Mesendoderm (in vitro differentiated cells): Measurements from ENCODE around the gene FLCN.

ENCODE experiments used
- DNase-seq: peaks from one replicate; pipeline ENCODE4 v3.0.0; 2013
- H2AK5ac ChIP-seq: 2 replicates; pipeline ENCODE4 v1.6.1; 2013; ENCODE audit warnings: low read length, inconsistent platforms
- H2BK120ac ChIP-seq: 2 replicates; pipeline ENCODE4 v1.6.1; 2013; ENCODE audit warnings: low read depth, mild to moderate bottlenecking, low read length, moderate library complexity, mixed read lengths
- H2BK15ac ChIP-seq: replicated peaks from 2 replicates; pipeline ENCODE4 v1.6.1; 2013; ENCODE audit warnings: low read depth, mild to moderate bottlenecking, moderate library complexity
- H2BK5ac ChIP-seq: 2 replicates; pipeline ENCODE4 v1.6.1; 2013; ENCODE audit warnings: low read length, inconsistent platforms
- H3K18ac ChIP-seq: 2 replicates; pipeline ENCODE4 v1.6.1; 2013; ENCODE audit warnings: mild to moderate bottlenecking, low read length, mixed read lengths
- H3K23ac ChIP-seq: one replicate; pipeline ENCODE4 v1.6.1; 2013; ENCODE audit warnings: low read length
- H3K27ac ChIP-seq: 2 replicates; pipeline ENCODE4 v1.5.1; 2013; ENCODE audit warnings: low read depth, mild to moderate bottlenecking, inconsistent platforms, low read length, moderate library complexity
- H3K27me3 ChIP-seq: 2 replicates; pipeline ENCODE4 v1.6.1; 2013; ENCODE audit warnings: low read length, control low read depth, mild to moderate bottlenecking, inconsistent platforms; ENCODE audit not compliant: insufficient read depth, poor library complexity
- H3K36me3 ChIP-seq: 2 replicates; pipeline ENCODE4 v1.6.1; 2013; ENCODE audit warnings: low read length, inconsistent platforms; ENCODE audit not compliant: control insufficient read depth, insufficient read depth
- H3K4ac ChIP-seq: one replicate; pipeline ENCODE4 v1.6.1; 2013; ENCODE audit warnings: low read depth, mild to moderate bottlenecking, low read length, moderate library complexity
- H3K4me1 ChIP-seq: 2 replicates; pipeline ENCODE4 v1.6.1; 2013; ENCODE audit warnings: low read depth, low read length, inconsistent platforms; ENCODE audit not compliant: control insufficient read depth
- H3K4me2 ChIP-seq: 2 replicates; pipeline ENCODE4 v1.6.1; 2013; ENCODE audit warnings: low read length
- H3K4me3 ChIP-seq: 2 replicates; pipeline ENCODE4 v1.5.1; 2013; ENCODE audit warnings: mild to moderate bottlenecking, low read length
- H3K56ac ChIP-seq: one replicate; pipeline ENCODE4 v1.6.1; 2013; ENCODE audit warnings: low read length
- H3K79me1 ChIP-seq: 2 replicates; pipeline ENCODE4 v1.6.1; 2013; ENCODE audit warnings: low read length, inconsistent platforms
- H3K79me2 ChIP-seq: 2 replicates; pipeline ENCODE4 v1.6.1; 2013; ENCODE audit warnings: mild to moderate bottlenecking, low read length; ENCODE audit not compliant: control insufficient read depth, insufficient read depth
- H3K9ac ChIP-seq: 2 replicates; pipeline ENCODE4 v1.6.1; 2013; ENCODE audit warnings: low read length, inconsistent platforms
- H4K5ac ChIP-seq: one replicate; pipeline ENCODE4 v1.6.1; 2013; ENCODE audit warnings: low read length
- H4K8ac ChIP-seq: one replicate; pipeline ENCODE4 v1.6.1; 2013; ENCODE audit warnings: low read depth, mild to moderate bottlenecking, control low read depth, low read length, moderate library complexity
- WGBS: extraction: QIAGEN DNeasy Blood & Tissue Kit; methylation state at CpG from one replicate; pipeline ENCODE4 v1.1.7; 2013; ENCODE audit warnings: low lambda C conversion rate, missing lambda C conversion rate; ENCODE audit not compliant: insufficient coverage; ENCODE audit errors: extremely low coverage; 5-methylcytosine and 5-hydroxymethylcytosine counted together

The FLCN gene

DNA sequence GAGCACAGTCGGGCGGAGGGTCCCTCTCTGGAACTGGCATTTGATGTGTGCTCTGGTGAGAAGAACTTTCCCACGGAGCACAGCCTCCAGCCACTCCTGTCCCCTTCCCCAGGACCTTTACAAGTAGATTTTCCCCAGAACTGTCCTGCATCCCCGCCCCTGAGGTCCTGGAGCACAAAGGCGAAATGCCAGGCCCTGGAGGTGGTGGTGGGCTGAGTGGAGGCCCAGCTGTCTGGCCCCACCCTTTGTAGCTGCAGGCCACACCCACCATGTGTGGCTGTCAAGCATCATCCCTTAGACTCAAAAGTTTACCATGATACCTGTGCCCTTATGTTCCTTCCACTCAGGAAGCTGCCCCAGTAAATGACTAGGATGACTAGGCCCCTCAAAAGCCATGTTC is 68.6 kb downstream of the FLCN start:
- Histone ChIP-seq H2AK5ac (no peak overlapping the region), H3K23ac (no peak overlapping the region), H3K18ac (no peak overlapping the region), H2BK5ac (no peak overlapping the region), H4K5ac (no peak overlapping the region), H3K79me2 (no peaks in the 10 kb centered on the region), H3K4ac (no peak overlapping the region), H3K4me1 (no peaks in the 10 kb centered on the region), H2BK120ac (no peak overlapping the region), H3K56ac (no peak overlapping the region), H2BK15ac (no peak overlapping the region), H3K27me3 (no peaks in the 10 kb centered on the region), H3K27ac (no peak overlapping the region), H3K79me1 (no peaks in the 10 kb centered on the region), H4K8ac (no peak overlapping the region), H3K4me2 (no peak overlapping the region), H3K36me3 (peaks cover 3% of the 10 kb centered on the region), H3K9ac (no peak overlapping the region), H3K4me3 (no peak overlapping the region)
- no peak for DNase-seq
- WGBS = no CpG with 5 or more reads among the region's 5 CpGs

DNA sequence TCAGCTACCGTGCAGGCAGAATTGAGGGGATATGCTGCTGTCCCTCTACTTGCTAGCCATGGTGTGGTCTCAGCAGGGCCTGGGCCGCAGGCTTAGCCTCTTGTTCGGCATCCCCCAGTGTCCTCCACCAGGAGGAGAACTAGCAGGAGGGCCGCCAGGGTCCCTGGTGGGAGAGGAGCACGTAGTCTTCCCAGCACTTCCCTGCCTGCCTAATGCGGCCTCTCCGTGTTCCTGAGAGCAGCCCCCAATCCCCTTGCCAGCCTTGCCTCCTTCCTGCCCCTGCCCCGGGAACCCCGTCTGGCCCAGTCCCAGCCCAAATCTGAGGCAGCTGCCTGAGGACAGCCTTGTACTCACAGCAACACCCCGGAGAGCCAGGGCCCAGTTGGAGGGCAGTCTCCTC is 69.0 kb downstream of the FLCN start:
- Histone ChIP-seq H3K79me2 (no peaks in the 10 kb centered on the region), H3K18ac (no peak overlapping the region), H3K36me3 (peaks cover 1% of the 10 kb centered on the region), H2BK120ac (no peak overlapping the region), H3K9ac (no peak overlapping the region), H3K4me3 (no peak overlapping the region), H3K79me1 (no peaks in the 10 kb centered on the region), H3K56ac (no peak overlapping the region), H2BK5ac (no peak overlapping the region), H3K4me2 (no peak overlapping the region), H4K8ac (no peak overlapping the region), H3K23ac (no peak overlapping the region), H3K27me3 (no peaks in the 10 kb centered on the region), H3K4ac (no peak overlapping the region), H4K5ac (no peak overlapping the region), H3K4me1 (no peaks in the 10 kb centered on the region), H2AK5ac (no peak overlapping the region), H3K27ac (no peak overlapping the region), H2BK15ac (no peak overlapping the region)
- no peak for DNase-seq
- WGBS = no CpG with 5 or more reads among the region's 10 CpGs

- Histone ChIP-seq H3K4me3 (no peak overlapping the region), H3K4me2 (no peak overlapping the region), H2BK120ac (no peak overlapping the region), H3K9ac (no peak overlapping the region), H2BK15ac (no peak overlapping the region), H3K4ac (no peak overlapping the region), H2BK5ac (no peak overlapping the region), H3K79me1 (no peaks in the 10 kb centered on the region), H3K18ac (no peak overlapping the region), H3K4me1 (no peaks in the 10 kb centered on the region), H3K27me3 (no peaks in the 10 kb centered on the region), H4K8ac (no peak overlapping the region), H3K27ac (no peak overlapping the region), H3K36me3 (peaks cover 1% of the 10 kb centered on the region), H2AK5ac (no peak overlapping the region), H3K56ac (no peak overlapping the region), H3K79me2 (no peaks in the 10 kb centered on the region), H4K5ac (no peak overlapping the region), H3K23ac (no peak overlapping the region)
- no peak for DNase-seq
- WGBS = no CpG with 5 or more reads among the region's 10 CpGs
Measured at GRCh38 chr17:17167356-17167755, 69.6 kb downstream of the FLCN start.

- Histone ChIP-seq H3K79me1 (no peaks in the 10 kb centered on the region), H2AK5ac (no peak overlapping the region), H4K8ac (no peak overlapping the region), H3K4me2 (no peak overlapping the region), H3K36me3 (no peaks in the 10 kb centered on the region), H2BK5ac (no peak overlapping the region), H2BK15ac (no peak overlapping the region), H3K27ac (no peak overlapping the region), H3K4me1 (no peaks in the 10 kb centered on the region), H4K5ac (no peak overlapping the region), H3K23ac (no peak overlapping the region), H3K4me3 (no peak overlapping the region), H3K4ac (no peak overlapping the region), H3K18ac (no peak overlapping the region), H3K9ac (no peak overlapping the region), H2BK120ac (no peak overlapping the region), H3K79me2 (no peaks in the 10 kb centered on the region), H3K56ac (no peak overlapping the region), H3K27me3 (no peaks in the 10 kb centered on the region)
- WGBS = no CpG with 5 or more reads among the region's 8 CpGs
- no peak for DNase-seq
Measured at GRCh38 chr17:17166446-17166845, 70.5 kb downstream of the FLCN start.

DNA sequence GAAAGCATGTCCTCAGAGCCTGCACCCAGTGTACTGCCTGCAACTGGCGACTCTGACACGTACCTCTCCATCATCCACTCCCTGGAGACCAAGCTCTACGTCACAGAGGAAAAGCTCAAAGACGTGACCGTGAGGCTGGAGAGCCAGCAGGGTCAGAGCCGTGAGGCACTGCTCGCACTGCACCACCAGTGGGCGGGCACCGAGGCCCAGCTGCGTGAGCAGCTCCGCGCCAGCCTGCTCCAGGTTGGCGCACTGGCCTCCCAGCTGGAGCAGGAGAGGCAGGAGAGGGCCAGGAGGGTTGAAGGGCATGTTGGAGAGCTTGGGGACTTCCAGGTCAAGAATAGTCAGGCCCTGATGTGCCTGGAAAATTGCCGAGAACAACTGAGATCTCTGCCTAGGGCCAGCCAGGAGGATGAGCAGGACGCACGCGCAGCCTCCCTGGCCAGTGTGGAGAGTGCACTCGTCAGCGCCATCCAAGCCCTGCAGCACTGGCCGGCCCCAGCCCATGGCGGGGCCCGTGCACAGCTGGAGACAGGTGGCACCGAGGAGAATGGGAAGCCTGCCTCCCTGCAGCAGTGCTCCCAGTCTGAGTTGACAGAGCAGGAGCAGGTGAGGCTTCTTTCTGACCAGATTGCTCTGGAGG is 71.2 kb downstream of the FLCN start:
- no peaks in the 10 kb centered on the region for H3K79me1 ChIP-seq
- H4K8ac ChIP-seq = no peak overlapping the region
- H3K23ac ChIP-seq = no peak overlapping the region
- H3K4me2 ChIP-seq = no peak overlapping the region
- no peak overlapping the region for H2BK5ac ChIP-seq
- no peak overlapping the region for H3K4ac ChIP-seq
- no peak overlapping the region for H4K5ac ChIP-seq
- no peak overlapping the region for H3K27ac ChIP-seq
- H2BK15ac ChIP-seq = no peak overlapping the region
- H2BK120ac ChIP-seq = no peak overlapping the region
- H3K36me3 ChIP-seq = no peaks in the 10 kb centered on the region
- no peak overlapping the region for H3K9ac ChIP-seq
- H3K56ac ChIP-seq = no peak overlapping the region
- DNase-seq = no peak
- no peaks in the 10 kb centered on the region for H3K27me3 ChIP-seq
- no peaks in the 10 kb centered on the region for H3K4me1 ChIP-seq
- no peak overlapping the region for H2AK5ac ChIP-seq
- H3K4me3 ChIP-seq = no peak overlapping the region
- H3K79me2 ChIP-seq = no peaks in the 10 kb centered on the region
- no peak overlapping the region for H3K18ac ChIP-seq
- no CpG with 5 or more reads among the region's 23 CpGs for WGBS

DNA sequence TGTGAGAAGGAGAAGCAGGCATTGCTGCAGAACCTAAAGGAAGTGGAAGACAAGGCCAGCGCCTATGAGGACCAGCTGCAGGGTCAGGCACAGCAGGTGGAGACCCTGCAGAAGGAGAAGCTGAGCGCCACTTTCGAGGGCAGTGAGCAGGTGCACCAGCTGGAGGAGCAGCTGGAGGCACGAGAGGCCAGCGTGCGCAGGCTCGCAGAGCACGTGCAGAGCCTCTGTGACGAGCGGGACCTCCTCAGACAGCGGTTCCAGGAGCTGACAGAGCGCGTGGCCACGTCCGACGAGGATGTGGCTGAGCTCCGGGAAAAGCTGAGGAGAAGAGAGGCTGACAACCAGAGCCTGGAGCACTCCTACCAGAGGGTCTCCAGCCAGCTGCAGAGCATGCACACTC is 72.3 kb downstream of the FLCN start:
- H3K4me3 ChIP-seq = no peak overlapping the region
- no peak overlapping the region for H4K8ac ChIP-seq
- H2AK5ac ChIP-seq = no peak overlapping the region
- no peak for DNase-seq
- no peaks in the 10 kb centered on the region for H3K79me1 ChIP-seq
- no peak overlapping the region for H4K5ac ChIP-seq
- no peak overlapping the region for H3K9ac ChIP-seq
- H3K27ac ChIP-seq = no peak overlapping the region
- no peaks in the 10 kb centered on the region for H3K79me2 ChIP-seq
- no peak overlapping the region for H3K4ac ChIP-seq
- WGBS = no CpG with 5 or more reads among the region's 17 CpGs
- H3K4me2 ChIP-seq = no peak overlapping the region
- no peaks in the 10 kb centered on the region for H3K4me1 ChIP-seq
- H2BK15ac ChIP-seq = no peak overlapping the region
- no peak overlapping the region for H2BK5ac ChIP-seq
- H3K18ac ChIP-seq = no peak overlapping the region
- peaks cover 1% of the 10 kb centered on the region for H3K36me3 ChIP-seq
- no peak overlapping the region for H2BK120ac ChIP-seq
- no peak overlapping the region for H3K56ac ChIP-seq
- H3K27me3 ChIP-seq = no peaks in the 10 kb centered on the region
- no peak overlapping the region for H3K23ac ChIP-seq
